H9 (cell line): Measurements from ENCODE around the gene PNPLA2. TPM values are rescaled to one million over a fixed set of nuclear protein-coding genes. Genes with fewer than 3 reads are reported as not detected.
A peak's percentile ranks its signal among the peaks of the same experiment; 100 is the strongest.

ENCODE experiments used
- DNase-seq: peaks from one replicate; pipeline ENCODE4 v3.0.0-alpha.2; 2017
- H2AFZ ChIP-seq: one replicate; pipeline ENCODE4 v1.6.1; 2013; ENCODE audit warnings: mild to moderate bottlenecking, low read length, control low read depth, moderate library complexity
- H2AK5ac ChIP-seq: 2 replicates; pipeline ENCODE4 v1.6.1; 2013; ENCODE audit warnings: low read length, control low read depth, mixed read lengths; ENCODE audit not compliant: insufficient read length
- H2BK120ac ChIP-seq: one replicate; pipeline ENCODE4 v1.6.1; 2013; ENCODE audit warnings: low read depth, mild to moderate bottlenecking, low read length, control low read depth, inconsistent platforms; ENCODE audit not compliant: poor library complexity, severe bottlenecking
- H2BK12ac ChIP-seq: 2 replicates; pipeline ENCODE4 v1.6.1; 2013; ENCODE audit warnings: low read length, control low read depth, mixed read lengths, low read depth; ENCODE audit not compliant: insufficient read length
- H2BK15ac ChIP-seq: 2 replicates; pipeline ENCODE4 v1.6.1; 2013; ENCODE audit warnings: low read depth, low read length, control low read depth
- H2BK20ac ChIP-seq: one replicate; pipeline ENCODE4 v1.6.1; 2013; ENCODE audit warnings: low read depth, mild to moderate bottlenecking, low read length, control low read depth, inconsistent platforms; ENCODE audit not compliant: poor library complexity, severe bottlenecking
- H2BK5ac ChIP-seq: 2 replicates; pipeline ENCODE4 v1.6.1; 2013; ENCODE audit warnings: low read length, control low read depth, mixed read lengths; ENCODE audit not compliant: insufficient read length
- H3K14ac ChIP-seq: 2 replicates; pipeline ENCODE4 v1.6.1; 2013; ENCODE audit warnings: low read length, control low read depth; ENCODE audit not compliant: insufficient read depth
- H3K18ac ChIP-seq: 2 replicates; pipeline ENCODE4 v1.6.1; 2013; ENCODE audit warnings: low read depth, mild to moderate bottlenecking, mixed read lengths, low read length, control low read depth; ENCODE audit not compliant: insufficient read length
- H3K23ac ChIP-seq: 2 replicates; pipeline ENCODE4 v1.6.1; 2013; ENCODE audit warnings: low read length, control low read depth, mixed read lengths, low read depth; ENCODE audit not compliant: insufficient read length
- H3K23me2 ChIP-seq: 2 replicates; pipeline ENCODE4 v1.6.1; 2013; ENCODE audit warnings: low read depth, mild to moderate bottlenecking, mixed read lengths, low read length, control low read depth; ENCODE audit not compliant: insufficient read length, poor library complexity, severe bottlenecking
- H3K27ac ChIP-seq: 2 replicates; pipeline ENCODE4 v1.5.1; 2013; ENCODE audit warnings: low read length, control low read depth, mixed read lengths, low read depth; ENCODE audit not compliant: insufficient read length
- H3K27me3 ChIP-seq: 2 replicates; pipeline ENCODE4 v1.6.1; 2013; ENCODE audit warnings: low read length, control low read depth, inconsistent platforms; ENCODE audit not compliant: insufficient read depth
- H3K4ac ChIP-seq: 2 replicates; pipeline ENCODE4 v1.6.1; 2013; ENCODE audit warnings: low read depth, mild to moderate bottlenecking, control low read depth, inconsistent platforms, low read length, moderate library complexity
- H3K4me1 ChIP-seq: 2 replicates; pipeline ENCODE4 v1.6.1; 2013; ENCODE audit warnings: low read length, control low read depth, inconsistent platforms; ENCODE audit not compliant: insufficient read depth
- H3K4me2 ChIP-seq: 2 replicates; pipeline ENCODE4 v1.6.1; 2013; ENCODE audit warnings: low read length, control low read depth, mixed read lengths; ENCODE audit not compliant: insufficient read length, insufficient read depth
- H3K56ac ChIP-seq: 2 replicates; pipeline ENCODE4 v1.6.1; 2013; ENCODE audit warnings: low read depth, mild to moderate bottlenecking, mixed read lengths, low read length, control low read depth; ENCODE audit not compliant: insufficient read length
- H3K79me1 ChIP-seq: 2 replicates; pipeline ENCODE4 v1.6.1; 2013; ENCODE audit warnings: low read depth, mild to moderate bottlenecking, moderate library complexity, low read length, control low read depth, inconsistent platforms; ENCODE audit not compliant: insufficient read depth, poor library complexity, severe bottlenecking
- H3K79me2 ChIP-seq: 2 replicates; pipeline ENCODE4 v1.6.1; 2013; ENCODE audit warnings: low read length, control low read depth, inconsistent platforms; ENCODE audit not compliant: insufficient read depth
- H3K9ac ChIP-seq: 2 replicates; pipeline ENCODE4 v1.6.1; 2013; ENCODE audit warnings: low read length, control low read depth, mixed read lengths; ENCODE audit not compliant: insufficient read length; ENCODE audit errors: extremely low read depth
- H3K9me3 ChIP-seq: one replicate; pipeline ENCODE4 v1.6.1; 2013; ENCODE audit warnings: low read depth, low read length, inconsistent platforms; ENCODE audit not compliant: control insufficient read depth
- H3T11ph ChIP-seq: one replicate; pipeline ENCODE4 v1.6.1; 2013; ENCODE audit warnings: mild to moderate bottlenecking, low read length, control low read depth, inconsistent platforms
- H4K20me1 ChIP-seq: one replicate; pipeline ENCODE4 v1.6.1; 2013; ENCODE audit not compliant: control insufficient read depth, insufficient read length, insufficient read depth
- H4K5ac ChIP-seq: 2 replicates; pipeline ENCODE4 v1.6.1; 2013; ENCODE audit warnings: low read depth, mild to moderate bottlenecking, mixed read lengths, low read length, control low read depth; ENCODE audit not compliant: insufficient read length
- H4K8ac ChIP-seq: replicated peaks from 2 replicates; pipeline ENCODE4 v1.6.1; 2013; ENCODE audit warnings: low read length, control low read depth, mixed read lengths, low read depth; ENCODE audit not compliant: insufficient read length
- H4K91ac ChIP-seq: 2 replicates; pipeline ENCODE4 v1.6.1; 2013; ENCODE audit warnings: low read depth, mild to moderate bottlenecking, moderate library complexity, mixed read lengths, low read length, control low read depth; ENCODE audit not compliant: insufficient read length
- H3K27ac Mint-ChIP-seq, 3 experiments: 2 replicates in 2 of 3; 3 replicates in 1 of 3; pipeline ENCODE4 v1.8.0; 2020 to 2021; ENCODE audit warnings: mixed read lengths in 3 of 3, mild to moderate bottlenecking in 1 of 3, moderate library complexity in 1 of 3
- H3K27me3 Mint-ChIP-seq: 2 replicates; pipeline ENCODE4 v1.8.0; 2021; ENCODE audit warnings: low read depth, mild to moderate bottlenecking, moderate library complexity, mixed read lengths
- H3K36me3 Mint-ChIP-seq, 3 experiments: 2 replicates in 2 of 3; 3 replicates in 1 of 3; pipeline ENCODE4 v1.8.0; 2020 to 2021; ENCODE audit warnings: low read depth in 3 of 3, mixed read lengths in 3 of 3; ENCODE audit not compliant: insufficient read depth in 1 of 3
- H3K4me1 Mint-ChIP-seq, 2 experiments: 2 replicates each; pipeline ENCODE4 v1.8.0; 2020; ENCODE audit warnings: mixed read lengths in 2 of 2
- H3K4me3 Mint-ChIP-seq, 2 experiments: 2 replicates in 1 of 2; 3 replicates in 1 of 2; pipeline ENCODE4 v1.8.0; 2020 to 2021; ENCODE audit warnings: mild to moderate bottlenecking in 2 of 2, mixed read lengths in 2 of 2, moderate library complexity in 1 of 2
- H3K9me3 Mint-ChIP-seq, 2 experiments: 2 replicates in 1 of 2; 3 replicates in 1 of 2; pipeline ENCODE4 v1.8.0; 2020; ENCODE audit warnings: mild to moderate bottlenecking in 2 of 2, mixed read lengths in 2 of 2, moderate library complexity in 1 of 2
- CTCF ChIP-seq: fragments of 200-600 bp; sonication (generic); conservative IDR thresholded peaks from 3 replicates; pipeline ENCODE4 v1.8.0; 2021; ENCODE audit warnings: antibody characterized with exemption, mild to moderate bottlenecking
- WGBS: extraction: QIAGEN DNeasy Blood & Tissue Kit; methylation state at CpG from one replicate; pipeline ENCODE4 v1.1.7; 2013; ENCODE audit warnings: missing lambda C conversion rate, low lambda C conversion rate, mixed read lengths; ENCODE audit not compliant: insufficient read length; ENCODE audit errors: extremely low coverage; 5-methylcytosine and 5-hydroxymethylcytosine counted together
- total RNA-seq: library from RNA; stranded (reverse); gene quantifications from 2 replicates; pipeline ENCODE4 v1.2.1, GENCODE V29; 2021

PNPLA2 gene
- total RNA-seq, 1 experiment from 2014 or later = 67.3 TPM

- H3T11ph ChIP-seq = no peak overlapping the region
- H3K4me1 ChIP-seq = no peaks in the 10 kb centered on the region; the same call in 1 of the 2 replicates
- Mint-ChIP-seq H3K9me3 (no peaks in the 10 kb centered on the region), H3K4me3 (peak overlapping the region; percentile 65 to 79), H3K27me3 (peaks cover 22% of the 10 kb centered on the region), H3K27ac (no peak overlapping the region), H3K4me1 (peaks cover 23 to 37% of the 10 kb centered on the region in 2 experiments), H3K36me3 (peaks cover 8 to 31% (median 22%) of the 10 kb centered on the region in 3 experiments; a peak in 6 of 7 replicates)
- H2BK12ac ChIP-seq = no peak overlapping the region
- no peak overlapping the region for H3K14ac ChIP-seq
- no peak overlapping the region for H2BK5ac ChIP-seq
- TF ChIP-seq CTCF = no peak
- no peak for DNase-seq
- H4K20me1 ChIP-seq = no peaks in the 10 kb centered on the region
- no peak overlapping the region for H3K9ac ChIP-seq
- H3K79me1 ChIP-seq = no peaks in the 10 kb centered on the region
- H3K27me3 ChIP-seq = peaks cover 9% of the 10 kb centered on the region; the same call in 1 of the 2 replicates
- no peak overlapping the region for H3K23ac ChIP-seq
- peaks cover 25% of the 10 kb centered on the region for H3K23me2 ChIP-seq
- H2AFZ ChIP-seq = no peak overlapping the region
- no peak overlapping the region for H4K5ac ChIP-seq
- WGBS = no CpG with 5 or more reads among the region's 9 CpGs
- no peak overlapping the region for H2BK15ac ChIP-seq
- no peak overlapping the region for H3K18ac ChIP-seq
- peak overlapping the region; percentile 57 for H3K4me2 ChIP-seq
- H4K91ac ChIP-seq = no peak overlapping the region
- no peaks in the 10 kb centered on the region for H3K79me2 ChIP-seq
- no peak overlapping the region for H2BK20ac ChIP-seq
- no peak overlapping the region for H2AK5ac ChIP-seq
- H3K27ac ChIP-seq = no peak overlapping the region
- H3K56ac ChIP-seq = no peak overlapping the region
- H4K8ac ChIP-seq = no peak overlapping the region
- no peak overlapping the region for H2BK120ac ChIP-seq
- H3K9me3 ChIP-seq = no peaks in the 10 kb centered on the region
- H3K4ac ChIP-seq = no peak overlapping the region
These were observed 15.2 kb downstream of the PNPLA2 start for GRCh38 chr11:833849-834311.
